GM21526 (cell line): ENCODE measurements around the gene SOBP.
A peak's percentile ranks its signal among the peaks of the same experiment; 100 is the strongest.

Experiments used
- ATAC-seq: cut with Tn5 transposase; IDR thresholded peaks from one replicate; pipeline ENCODE4 v1.9.1; 2021; ENCODE audit warnings: moderate library complexity; ENCODE audit not compliant: unreplicated experiment, low FRiP score

SOBP gene

DNA sequence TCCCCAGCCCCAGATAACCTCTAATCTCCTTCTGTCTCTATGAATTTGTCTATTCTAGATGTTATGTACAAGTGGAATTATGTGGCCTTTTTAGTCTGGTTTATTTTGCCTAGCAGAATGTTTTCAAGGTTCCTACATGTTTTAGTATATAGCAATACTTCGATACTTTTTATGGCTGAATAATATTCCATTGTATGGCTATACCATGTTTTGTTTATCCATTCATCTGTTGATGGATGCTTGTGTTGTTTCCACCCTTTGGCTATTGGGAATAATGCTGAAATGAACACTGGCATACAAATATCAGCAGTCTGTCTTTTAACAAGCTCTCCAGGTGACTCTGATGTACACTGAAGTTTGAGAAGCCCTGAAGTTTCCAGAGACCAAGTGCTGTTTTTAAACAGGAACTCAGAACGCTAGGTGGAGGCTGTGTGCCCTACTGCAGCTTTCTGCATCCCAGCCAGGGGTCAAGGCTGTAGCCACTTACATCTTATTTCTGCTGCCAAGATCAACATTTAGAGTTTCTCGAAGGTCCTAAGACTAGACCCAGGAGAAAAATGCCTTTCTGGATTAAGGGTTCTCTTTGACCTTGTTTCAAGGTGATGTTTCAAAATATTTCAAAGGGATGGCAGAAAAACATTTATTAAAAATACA, 123.0 kb downstream of the SOBP start:
- ATAC-seq, result no peak

DNA sequence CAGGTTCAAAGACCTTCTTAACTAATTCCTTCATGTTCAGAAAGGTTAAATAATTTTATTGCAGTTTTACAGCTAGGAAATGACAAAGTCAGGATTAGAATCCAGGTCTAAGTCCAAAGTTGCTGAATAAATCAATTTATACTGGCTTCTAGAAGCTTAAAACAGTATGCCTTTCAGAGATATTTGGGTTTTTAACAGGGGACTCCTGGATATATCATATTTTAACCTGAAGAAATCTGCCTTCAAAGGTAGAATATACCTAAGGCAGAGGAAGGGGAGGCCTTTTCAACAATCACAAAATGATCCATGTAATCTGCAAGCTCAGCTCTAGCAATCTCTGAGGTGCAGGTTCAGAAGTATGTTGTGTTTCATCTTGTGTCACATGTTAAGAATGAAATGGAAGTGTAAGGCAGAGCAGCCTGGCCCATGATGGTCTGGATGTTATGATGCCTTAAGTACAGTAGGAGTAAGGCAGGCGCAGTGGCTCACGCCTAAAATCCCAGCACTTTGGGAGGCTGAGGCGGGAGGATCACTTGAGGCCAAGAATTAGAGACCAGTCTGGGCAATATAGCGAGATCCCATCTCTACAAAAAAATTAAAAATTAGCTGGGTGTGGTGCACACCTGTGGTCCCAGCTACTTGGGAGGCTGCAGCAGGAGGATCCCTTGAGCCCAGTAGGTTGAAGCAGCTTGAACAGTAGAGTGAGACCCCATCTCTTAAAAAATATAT, 123.9 kb downstream of the SOBP start:
- ATAC-seq, result no peak

DNA sequence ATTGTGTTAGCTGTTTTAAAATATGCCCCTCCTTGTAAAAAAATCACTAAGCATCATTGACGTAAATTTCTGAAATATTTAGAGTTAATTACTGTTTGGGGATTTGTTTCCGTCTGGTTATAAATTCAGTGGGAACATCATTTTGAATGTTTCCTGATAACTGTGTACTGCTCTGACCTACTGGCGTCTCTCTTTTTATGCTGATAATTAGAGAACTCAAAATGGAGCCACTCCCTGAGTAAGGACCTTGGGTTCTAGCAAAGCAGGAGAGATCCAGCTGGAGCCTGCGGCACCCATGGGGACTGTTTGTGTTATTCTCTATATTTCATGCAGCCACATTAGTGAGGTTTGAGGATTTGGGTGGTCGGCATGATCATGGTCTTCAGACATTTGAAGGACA, 124.9 kb downstream of the SOBP start:
- no peak for ATAC-seq

DNA sequence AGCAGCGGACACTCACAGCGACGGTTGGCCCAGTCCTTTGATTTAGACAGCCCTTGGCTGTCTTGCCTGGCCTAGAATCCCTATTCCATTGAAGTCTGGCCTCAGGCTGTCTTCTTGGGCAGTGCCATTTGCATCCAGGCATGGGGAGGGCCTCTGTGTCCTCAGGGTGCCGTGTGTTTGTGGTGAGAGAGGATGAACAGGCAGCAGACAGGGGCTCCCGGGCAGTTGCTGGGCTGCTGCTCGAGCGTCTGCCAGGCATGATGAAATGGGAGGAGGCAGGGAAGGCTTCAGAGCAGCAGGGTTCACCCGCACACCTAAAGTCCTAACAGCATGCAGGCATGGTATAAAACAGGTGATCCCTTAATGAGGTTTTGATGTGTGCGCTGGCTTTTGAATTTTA, 126.9 kb downstream of the SOBP start:
- no peak for ATAC-seq

DNA sequence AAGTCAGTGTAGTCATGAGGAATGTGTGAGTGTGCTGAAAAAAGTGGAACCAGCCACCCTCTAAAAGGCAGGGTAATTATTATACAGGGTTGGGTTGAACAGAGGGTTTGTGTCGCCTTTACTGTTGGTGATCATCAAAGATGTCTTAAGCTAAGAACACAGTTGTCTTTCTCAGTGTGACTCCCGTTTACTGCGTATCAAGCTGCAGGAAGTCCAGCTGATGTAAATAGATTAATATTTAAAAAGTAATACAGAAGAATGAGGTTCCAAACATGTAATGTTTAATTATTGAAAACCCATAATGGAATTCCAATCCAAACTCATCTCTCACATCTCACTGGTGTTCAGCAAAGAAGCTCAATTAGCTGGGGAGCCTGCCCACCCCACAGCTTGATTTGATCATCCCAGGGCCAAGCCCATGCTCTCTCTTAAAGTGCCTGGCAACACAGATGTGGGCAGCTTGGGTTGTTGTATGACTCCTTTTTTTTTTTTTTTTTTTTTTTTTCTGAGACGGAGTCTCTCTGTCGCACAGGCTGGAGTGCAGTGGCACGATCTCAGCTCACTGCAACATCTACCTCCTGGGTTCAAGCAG, 127.5 kb downstream of the SOBP start:
- ATAC-seq, result no peak

DNA sequence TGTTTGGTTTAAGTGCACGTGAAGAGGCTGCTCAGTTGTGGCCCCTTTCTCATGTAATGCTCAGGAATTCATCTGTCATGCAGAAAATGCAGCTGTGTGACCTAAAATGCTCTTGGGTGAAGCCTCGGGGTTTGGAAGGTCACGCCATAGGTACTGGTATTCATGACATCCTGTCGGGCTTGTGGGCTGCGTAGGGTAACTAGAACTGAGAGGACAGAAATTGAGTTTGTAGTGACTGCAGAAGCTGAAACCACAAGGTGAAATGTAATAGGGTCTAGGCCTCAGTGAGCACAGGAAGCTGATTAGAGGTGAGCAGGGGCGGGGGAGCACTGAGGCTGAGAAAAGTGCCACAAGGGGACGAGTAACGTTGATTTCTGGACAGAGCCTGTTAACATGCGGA, 128.8 kb downstream of the SOBP start:
- ATAC-seq, result peak; percentile 98

DNA sequence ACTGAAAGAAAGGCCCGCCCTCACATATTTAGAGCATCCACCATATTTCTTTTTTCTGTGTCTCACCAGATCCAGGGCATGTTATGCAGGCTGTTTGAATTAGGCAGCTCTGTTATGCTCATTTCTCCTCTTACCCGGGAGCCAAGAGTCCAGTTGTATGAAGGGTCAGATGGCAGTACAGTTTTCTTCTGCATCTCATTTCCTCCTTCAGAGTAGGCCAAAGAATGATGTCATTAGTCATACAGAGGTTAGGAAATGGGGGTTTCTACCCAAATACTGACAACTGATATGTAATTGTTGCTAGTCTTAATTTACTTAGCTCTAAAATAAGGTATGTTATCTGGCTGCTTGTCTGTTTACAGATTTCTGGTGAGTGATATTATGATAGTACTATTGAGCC, 130.8 kb downstream of the SOBP start:
- no peak for ATAC-seq

DNA sequence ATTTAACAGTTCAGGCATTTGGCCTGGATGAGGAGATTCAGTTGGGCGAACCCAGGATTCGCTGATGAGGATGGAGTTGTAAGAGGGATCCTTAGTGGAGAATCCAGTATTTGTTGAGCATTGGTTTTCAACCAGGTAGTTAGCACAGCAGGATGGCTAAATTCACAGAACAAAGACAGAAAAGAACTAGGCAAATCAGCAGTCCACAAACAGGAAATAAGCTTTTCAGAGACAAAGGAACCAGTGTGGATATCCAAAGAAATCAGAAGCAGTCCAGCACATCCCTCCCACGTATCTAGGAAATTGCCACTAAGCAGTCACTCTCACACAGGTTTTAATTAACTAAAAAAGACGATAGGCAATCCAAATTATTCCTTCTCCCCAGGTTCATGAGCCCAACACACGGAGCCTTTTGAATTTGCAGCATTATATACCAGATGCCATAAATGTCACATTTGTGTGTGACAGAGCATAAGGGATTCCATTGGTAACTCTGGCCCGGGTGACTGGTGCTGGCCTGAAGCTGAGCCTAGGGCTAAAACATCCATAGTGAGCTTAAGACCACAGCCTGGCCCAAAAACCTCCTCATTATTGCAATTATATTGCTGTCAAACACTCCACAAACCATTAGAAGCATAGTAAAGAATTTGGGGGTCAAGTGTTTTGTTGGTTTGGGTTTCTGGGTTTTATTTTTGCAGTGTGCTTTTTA, 131.5 kb downstream of the SOBP start:
- ATAC-seq, result no peak

DNA sequence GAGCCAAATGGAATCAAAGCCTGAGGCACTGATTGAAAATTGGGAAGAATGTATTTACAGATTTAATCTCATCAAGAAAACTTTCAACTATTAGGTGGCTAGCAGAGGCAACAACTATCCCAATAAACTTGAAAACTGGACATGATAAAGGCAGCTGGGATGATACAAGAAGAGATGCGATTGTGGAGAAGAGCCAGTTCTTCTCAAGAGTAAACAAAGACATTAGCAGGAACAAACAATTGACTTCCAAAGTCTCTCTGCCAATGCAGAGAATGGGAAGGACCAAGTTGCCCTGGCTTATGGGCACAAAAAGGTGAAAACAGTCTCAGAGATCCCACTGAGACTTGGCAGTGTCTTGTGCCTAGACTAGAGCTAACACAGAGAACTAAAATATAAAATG, 132.4 kb downstream of the SOBP start:
- ATAC-seq, result no peak

DNA sequence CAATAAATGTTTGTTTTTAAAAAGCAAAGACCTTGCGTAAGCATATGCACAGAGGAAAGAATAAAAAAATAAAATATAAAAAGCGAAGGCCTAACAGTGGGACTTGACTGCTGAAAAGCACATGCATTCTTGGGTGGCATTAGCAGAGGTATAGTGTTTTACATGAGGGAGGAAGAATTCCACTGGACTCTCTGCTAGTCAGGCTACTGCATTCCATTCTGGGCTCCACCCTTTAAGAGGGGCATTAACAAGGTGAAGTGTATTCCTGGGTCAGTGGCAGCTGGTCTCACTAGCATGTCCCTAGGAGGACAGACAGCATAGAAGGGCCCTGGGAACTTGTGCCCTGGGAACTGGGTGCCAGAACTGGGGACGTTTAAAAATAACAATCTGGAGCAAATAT, 134.1 kb downstream of the SOBP start:
- ATAC-seq, result no peak

DNA sequence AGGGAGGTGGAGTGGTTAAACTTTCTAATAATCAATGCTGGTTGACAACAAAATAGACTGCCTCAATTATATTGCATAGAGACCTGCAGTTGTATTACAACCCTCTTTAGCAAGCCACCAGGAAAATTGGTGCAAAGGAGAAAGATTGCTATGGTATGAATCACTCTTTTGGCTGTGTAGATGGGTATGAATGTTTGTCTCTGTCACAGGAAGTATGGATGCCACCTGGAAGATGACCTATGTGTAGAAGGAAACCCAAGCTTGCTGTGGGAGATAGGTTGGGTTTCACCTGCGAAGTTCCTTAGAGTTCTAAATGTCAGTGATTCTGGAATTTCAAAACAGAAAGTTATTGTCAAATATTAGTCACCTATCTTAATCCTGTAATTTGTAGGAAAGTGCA, 134.6 kb downstream of the SOBP start:
- no peak for ATAC-seq

DNA sequence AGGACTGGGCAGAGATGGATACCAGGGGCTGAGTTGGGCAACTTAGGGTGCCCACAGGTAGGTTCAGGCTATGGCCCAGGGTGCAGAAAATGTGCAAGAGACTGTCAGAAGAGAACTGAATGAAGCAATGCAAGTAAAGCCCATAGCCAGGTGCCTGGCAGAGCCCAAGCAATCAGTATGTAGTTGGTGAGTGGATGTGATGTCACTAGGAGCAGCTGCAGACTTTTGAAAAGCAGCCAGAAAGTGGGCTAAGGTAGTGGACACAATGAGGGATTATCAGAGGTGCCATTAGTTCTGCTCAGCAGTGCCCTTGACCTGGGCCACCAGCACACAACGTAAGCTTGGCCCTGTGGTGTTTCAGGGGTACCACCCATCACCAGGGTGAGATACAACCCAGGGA, 135.3 kb downstream of the SOBP start:
- ATAC-seq, result no peak

DNA sequence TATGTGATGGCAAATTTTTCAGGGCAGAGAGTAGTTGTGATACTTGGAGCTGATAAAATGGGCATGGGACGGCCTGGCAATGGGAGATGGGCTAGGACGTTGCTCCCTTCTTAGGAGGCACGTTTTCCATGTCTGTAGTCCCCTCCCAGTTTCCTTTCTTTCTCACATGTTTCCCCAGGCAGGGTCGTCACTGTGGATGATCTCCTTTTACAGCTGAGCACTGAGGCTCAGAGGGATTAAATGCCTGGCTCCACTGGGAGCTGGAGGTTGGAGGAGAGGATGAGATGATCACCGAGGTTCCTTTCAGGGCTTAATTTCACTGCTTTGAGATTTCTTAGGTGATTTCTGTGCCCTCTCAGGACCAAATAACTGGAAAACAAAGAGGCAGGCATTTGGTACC, 136.7 kb downstream of the SOBP start:
- no peak for ATAC-seq

DNA sequence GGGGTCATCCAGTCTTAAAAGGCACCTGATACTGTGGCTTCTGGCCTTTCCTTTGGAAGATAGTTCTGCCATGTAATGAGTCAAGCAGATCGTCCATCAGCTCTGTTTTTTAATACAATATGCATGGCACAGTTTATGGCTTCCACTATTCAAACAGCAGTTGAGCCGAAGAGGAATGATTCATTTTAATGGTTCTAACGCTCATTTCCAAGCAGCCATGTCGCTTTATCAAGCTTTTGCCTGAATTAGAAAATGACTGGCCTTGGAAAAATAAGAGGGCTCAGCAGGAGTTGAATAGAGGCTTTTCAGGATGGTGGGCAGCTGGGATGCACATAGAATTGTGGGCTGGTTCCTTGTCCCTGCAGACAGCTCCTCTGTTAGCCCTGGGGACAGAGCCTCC, 138.1 kb downstream of the SOBP start:
- no peak for ATAC-seq

DNA sequence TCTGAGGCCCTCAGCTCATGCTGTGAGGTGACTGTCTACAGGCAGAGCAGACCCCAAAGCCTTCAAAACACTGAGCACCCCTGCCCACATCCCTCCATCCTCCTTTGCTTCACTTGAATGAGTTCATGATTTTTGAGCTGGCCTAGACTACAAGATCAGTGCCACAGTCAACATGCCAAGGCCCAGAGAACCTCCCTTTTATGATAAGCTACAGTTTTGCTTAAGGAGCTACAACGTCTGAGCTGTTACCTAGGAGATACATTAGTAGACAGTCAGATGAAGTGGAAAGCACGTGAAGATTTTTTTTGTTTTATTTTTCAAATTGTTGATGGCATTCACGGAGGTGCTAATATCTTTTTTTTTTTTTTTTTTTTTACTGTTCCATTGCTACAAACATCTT, 139.0 kb downstream of the SOBP start:
- ATAC-seq, result no peak

DNA sequence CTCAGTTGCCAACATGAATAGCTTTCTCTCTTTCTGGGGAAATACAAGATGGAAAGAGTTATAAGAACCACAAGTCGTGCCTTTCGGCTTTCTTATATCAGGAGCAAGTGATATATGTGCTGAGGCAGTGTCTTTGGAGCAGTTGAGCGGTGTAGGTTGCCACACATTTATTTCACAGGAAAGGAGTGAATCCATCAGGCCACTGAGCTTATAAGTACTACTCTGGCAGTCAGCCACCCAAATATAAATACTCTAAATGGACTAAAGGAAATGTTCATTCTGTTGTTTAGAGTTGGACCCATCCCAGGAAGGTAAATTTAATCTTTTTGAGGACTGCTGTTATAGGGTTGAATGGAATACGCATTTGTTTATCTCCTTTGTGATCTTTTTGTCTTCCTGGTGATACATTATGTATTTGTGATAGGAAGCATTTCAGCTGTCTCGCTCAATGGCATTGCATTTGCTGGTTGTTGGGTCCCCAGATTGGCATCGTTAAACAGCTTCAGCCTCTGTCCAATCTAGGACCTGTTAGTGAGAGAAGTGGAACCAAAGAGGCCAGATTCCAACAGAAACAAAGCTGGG, 139.7 kb downstream of the SOBP start:
- ATAC-seq, result no peak

DNA sequence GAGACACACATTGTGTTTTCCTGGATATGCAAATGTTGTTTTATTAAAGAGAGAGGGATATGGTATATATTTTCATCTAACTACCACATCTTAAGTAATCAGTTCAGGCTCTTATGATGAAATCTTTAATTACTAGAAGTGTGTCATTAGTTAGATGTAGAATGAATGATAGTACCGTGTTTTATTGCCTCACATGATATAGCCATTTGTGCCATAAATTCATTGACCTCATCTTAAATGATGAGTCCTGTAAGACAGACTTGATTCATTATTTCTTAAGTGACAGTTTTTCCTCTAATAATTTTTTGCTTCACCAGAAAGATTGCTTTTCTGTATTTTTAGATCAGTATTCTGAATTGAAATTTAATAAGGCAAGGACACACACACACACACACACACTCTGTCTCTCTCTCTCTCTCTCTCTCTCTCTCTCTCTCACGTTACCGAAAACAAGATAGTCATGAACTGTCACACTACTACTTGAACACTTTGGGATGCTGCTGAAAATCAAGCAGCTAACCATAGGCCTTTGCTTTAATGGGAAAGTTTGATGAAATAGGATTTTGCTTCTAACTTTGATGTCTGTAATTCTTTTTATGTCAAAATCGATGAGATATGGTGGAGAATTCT, 140.5 kb downstream of the SOBP start:
- no peak for ATAC-seq

DNA sequence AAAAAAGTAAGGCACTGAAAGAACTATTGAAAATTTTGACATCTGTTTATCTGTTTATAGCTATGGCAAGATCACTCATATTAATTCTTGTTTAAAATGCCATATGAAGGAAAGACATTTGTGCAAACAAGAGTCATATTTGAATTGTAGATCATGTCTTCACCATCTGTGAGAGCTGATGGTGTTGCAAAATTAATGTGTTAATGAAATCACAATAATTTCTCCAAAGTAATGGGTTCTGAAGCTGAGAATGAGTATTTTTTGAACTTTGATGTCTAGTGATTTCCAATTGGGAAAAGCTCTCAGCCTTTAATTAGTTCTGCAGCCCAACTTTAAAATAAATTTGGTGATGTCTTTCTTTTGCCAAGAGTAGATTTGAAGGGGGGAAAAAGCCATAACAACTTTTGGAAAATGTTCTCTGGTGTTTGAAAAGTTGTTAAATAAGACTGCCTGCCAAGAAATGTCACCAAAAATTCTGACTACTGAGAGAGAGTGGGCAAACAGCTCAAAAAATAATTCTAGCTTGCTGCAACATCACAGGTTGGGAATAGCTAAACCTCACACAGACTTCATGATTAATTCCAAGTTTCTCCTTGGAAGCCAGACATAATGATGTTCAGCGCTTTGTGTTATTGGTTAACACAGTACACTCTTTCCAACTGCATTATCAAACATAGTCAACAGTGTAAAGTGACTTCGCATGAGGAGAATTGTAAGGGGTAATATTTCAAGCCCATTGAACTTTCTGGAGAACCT, 142.6 kb downstream of the SOBP start:
- no peak for ATAC-seq

DNA sequence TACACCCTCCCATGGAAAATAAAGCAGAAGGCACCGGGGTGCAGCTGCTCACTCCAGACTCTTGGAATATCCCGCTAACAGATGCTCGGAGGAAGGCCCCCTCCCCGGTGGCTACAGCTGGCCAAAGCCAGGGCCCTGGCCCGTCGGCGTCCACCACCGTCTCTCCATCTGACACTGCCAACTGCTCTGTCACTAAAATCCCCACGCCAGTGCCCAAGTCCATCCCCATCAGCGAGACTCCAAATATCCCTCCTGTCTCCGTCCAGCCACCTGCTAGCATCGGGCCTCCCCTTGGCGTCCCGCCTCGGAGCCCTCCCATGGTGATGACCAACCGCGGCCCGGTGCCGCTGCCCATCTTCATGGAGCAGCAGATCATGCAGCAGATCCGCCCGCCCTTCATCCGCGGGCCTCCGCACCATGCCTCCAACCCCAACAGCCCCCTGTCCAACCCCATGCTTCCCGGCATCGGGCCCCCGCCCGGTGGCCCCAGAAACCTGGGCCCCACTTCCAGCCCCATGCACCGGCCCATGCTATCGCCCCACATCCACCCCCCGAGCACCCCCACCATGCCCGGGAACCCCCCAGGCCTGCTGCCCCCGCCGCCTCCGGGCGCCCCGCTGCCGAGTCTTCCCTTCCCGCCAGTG, 143.9 kb downstream of the SOBP start:
- ATAC-seq, result no peak
